Measurements from ENCODE around the gene EYS.

Gene EYS

DNA sequence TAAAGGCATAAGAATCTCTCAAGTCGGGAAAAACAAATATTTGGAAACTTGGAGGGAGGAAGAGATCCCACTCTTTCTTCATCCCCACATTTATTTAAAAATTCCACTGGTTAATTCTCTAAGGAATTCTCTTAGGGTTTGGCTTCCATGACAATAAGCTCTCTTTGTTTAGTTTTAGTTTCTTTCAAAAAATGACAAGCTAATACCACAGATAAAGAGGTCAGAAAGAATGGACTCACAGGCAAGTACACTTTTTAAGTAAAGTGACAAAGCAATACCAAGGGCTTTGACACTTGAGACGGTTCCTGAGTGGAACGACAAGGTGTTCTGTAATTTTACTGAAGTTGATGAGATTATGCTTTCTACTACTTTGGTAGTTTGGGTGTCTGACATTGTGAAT is 1199.4 kb downstream of the EYS start:
- no peak overlapping the region for H3K4me3 ChIP-seq (ENCODE audit: low read length)
- TF ChIP-seq, protein P1, sequence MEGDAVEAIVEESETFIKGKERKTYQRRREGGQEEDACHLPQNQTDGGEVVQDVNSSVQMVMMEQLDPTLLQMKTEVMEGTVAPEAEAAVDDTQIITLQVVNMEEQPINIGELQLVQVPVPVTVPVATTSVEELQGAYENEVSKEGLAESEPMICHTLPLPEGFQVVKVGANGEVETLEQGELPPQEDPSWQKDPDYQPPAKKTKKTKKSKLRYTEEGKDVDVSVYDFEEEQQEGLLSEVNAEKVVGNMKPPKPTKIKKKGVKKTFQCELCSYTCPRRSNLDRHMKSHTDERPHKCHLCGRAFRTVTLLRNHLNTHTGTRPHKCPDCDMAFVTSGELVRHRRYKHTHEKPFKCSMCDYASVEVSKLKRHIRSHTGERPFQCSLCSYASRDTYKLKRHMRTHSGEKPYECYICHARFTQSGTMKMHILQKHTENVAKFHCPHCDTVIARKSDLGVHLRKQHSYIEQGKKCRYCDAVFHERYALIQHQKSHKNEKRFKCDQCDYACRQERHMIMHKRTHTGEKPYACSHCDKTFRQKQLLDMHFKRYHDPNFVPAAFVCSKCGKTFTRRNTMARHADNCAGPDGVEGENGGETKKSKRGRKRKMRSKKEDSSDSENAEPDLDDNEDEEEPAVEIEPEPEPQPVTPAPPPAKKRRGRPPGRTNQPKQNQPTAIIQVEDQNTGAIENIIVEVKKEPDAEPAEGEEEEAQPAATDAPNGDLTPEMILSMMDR (IDR thresholded peaks at IDR 0.05; ENCODE audit: insufficient read depth, low read depth, low read length, missing control alignments), result no peak
- DNase-seq (ENCODE audit: low read depth), result no peak

DNA sequence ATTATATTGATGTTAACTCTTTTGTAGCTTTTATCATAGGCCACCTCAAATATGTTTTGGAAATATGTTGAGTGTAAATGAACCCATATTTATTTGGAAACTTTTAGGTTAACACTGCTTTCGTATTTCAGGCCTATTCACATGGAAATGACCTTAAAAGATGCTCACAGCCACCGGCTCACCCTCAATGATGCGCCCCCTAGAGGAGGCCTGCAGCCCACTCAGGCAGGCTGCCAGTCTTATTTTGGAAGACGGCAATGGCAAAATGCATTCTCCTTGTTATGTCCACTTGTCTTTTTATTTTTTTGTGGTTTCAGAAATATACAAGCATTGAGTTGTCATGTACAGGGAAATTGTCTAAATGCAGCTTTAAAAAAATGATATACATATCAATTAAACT is 1201.7 kb downstream of the EYS start:
- peak; percentile 17 for DNase-seq (ENCODE audit: low read depth)
- no peak overlapping the region for H3K4me3 ChIP-seq (ENCODE audit: low read length)
- TF ChIP-seq, protein P1 (IDR thresholded peaks at IDR 0.05; ENCODE audit: insufficient read depth, low read depth, low read length, missing control alignments), result peak; percentile 43

DNA sequence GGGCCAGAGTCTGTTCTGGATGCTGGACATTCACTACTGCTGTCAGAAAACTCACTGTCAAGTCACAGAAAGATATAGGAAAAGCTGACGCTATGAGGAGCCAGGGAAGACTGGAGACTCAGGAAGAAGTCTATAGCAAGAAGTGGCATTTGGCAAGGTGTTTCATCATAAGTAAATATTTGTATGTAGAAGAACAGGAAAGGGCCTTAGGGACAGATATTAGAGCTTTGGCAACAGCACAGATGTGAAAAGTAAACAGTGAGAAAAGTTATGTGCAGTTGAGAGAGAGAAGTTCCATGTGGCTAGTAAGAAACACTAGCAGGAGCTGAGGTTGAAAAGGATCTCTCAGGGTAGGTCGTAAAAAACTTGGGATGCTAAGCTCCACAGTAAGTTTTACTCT is 1202.5 kb downstream of the EYS start:
- no peak overlapping the region for H3K4me3 ChIP-seq (ENCODE audit: low read length)
- DNase-seq (ENCODE audit: low read depth), result peak; percentile 49
- TF ChIP-seq, protein P1 (IDR thresholded peaks at IDR 0.05; ENCODE audit: insufficient read depth, low read depth, low read length, missing control alignments), result no peak

DNA sequence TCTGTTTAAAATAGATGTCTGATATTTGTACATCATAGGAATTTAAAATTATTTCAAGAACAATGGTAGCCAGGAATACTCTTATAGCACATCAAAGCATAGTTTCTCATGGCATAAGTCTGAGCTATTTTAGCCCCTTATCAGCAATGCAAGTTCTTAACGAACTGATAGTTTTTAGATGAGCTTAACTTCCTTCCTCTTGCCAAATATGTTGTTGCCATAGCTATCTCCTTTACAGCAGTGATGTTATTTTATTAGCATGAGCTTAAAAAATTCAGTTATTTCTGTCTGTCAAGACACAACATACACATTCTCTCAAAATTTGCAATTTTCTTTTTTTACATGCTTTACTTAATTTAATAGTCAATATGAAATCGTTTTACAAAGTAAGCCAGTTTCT is 1204.2 kb downstream of the EYS start:
- no peak for DNase-seq (ENCODE audit: low read depth)
- TF ChIP-seq, protein P1 (IDR thresholded peaks at IDR 0.05; ENCODE audit: insufficient read depth, low read depth, low read length, missing control alignments), result no peak
- H3K4me3 ChIP-seq (ENCODE audit: low read length), result no peak overlapping the region

DNA sequence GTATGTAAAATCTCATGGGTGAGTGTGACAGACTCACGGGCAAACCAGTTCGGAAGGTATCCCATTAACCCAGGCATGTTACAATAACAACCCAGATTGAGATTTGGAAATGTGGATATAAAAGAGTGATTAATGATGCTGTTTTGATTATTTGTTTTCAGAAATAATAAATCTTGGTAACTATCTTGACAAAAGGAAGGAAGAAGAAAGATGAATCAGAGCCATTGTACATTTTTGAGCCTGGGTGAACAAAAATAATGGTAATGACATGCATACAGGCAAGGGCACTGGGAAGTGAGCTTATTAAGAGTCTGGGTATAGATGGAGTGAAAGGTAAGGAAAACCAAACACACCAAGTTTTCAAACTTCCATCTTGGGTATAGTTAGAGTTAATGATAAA is 1209.4 kb downstream of the EYS start:
- TF ChIP-seq, protein P1 (IDR thresholded peaks at IDR 0.05; ENCODE audit: insufficient read depth, low read depth, low read length, missing control alignments), result no peak
- DNase-seq (ENCODE audit: low read depth), result no peak
- H3K4me3 ChIP-seq (ENCODE audit: low read length), result no peak overlapping the region

DNA sequence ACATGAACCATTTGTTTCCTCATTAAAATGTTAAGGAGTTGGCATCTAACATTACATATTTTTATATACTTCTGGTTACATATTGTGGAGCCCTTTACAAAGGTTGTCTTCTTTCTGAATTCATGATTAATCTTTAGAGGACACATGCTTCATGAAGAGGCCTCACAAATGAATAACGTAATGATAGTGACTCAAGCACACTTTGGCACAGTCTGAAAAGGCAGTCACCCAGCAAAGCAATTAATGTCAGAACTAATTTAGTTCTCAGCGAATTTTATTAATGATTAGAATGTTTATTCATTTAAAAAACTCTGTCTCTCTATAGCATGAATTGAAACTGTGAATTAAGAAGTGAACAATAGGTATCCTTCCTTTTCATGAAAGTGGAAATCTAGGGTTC is 1217.3 kb downstream of the EYS start:
- DNase-seq (ENCODE audit: low read depth), result peak; percentile 25
- no peak overlapping the region for H3K4me3 ChIP-seq (ENCODE audit: low read length)
- TF ChIP-seq, protein P1 (IDR thresholded peaks at IDR 0.05; ENCODE audit: insufficient read depth, low read depth, low read length, missing control alignments), result no peak

DNA sequence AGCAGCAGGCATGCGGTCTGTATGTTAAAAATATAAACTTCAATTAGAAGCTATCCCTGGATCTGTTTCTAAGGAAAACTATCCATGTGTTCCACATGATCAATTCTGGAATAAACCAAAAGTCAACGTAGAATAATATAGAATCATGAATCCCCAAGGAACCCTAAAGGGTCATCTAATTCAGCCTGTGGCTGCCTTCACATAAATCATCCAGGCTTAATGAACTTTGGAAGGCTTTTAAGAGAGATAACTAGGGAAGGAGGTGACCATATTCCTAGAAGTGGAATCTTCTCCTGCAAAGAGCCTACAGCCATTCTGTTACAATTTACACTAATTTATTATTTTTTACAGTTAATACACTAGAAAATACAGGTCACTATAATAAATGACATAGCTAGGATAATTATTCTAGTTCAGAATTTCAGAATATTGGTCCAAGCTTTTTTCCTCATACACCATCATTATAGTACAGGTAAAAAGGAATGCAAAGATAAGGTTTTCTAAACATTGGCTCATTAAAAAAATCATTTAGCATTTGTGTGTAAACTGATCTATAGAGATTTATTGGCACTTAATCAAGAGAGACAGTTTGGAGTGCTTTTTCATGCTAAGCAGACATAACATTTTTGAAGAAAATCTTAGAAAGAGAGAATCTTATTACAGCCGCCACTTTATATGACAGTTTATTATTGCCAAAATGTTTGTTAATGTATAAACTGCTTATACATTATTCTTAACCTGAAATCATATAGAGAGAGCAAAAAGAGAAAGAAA is 1220.3 kb downstream of the EYS start:
- DNase-seq (ENCODE audit: low read depth), result no peak
- TF ChIP-seq, protein P1 (IDR thresholded peaks at IDR 0.05; ENCODE audit: insufficient read depth, low read depth, low read length, missing control alignments), result no peak
- no peak overlapping the region for H3K4me3 ChIP-seq (ENCODE audit: low read length)
